Measurements from ENCODE around the gene AURKA.

GRCh38 chr20:56386219-56386618 lies 5.8 kb downstream of the AURKA start:
- TF ChIP-seq BACH1 (IDR thresholded peaks at IDR 0.05; ENCODE audit: low read length) (no peak), POLR2A (IDR thresholded peaks at IDR 0.05; ENCODE audit: control extremely low read depth in 1 of 2, low read depth in 2 of 2, low read length in 2 of 2) (no peak)

Measured in H1 (cell line).